ENCODE results near the gene VWC2.

DNA sequence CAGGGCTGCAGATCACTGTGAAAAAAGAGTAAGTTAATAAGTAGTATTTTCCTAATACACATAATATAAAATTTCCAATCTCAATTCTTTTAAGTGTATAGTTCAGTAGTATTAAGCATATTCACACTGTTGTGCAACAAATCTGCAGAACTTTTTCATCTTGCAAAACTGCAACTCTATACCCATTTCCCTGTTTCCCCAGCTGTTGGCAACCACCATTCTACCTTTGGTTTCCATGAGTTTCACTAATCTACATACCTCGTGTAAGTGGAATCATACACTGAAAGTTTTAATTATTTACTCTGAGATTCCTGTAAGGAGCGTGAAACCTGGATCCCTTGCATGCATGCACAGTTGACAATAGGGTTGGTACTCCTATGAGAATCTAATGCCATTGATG is 164.2 kb downstream of the VWC2 start:
- TF ChIP-seq CTCF (conservative IDR thresholded peaks at IDR 0.05 in 1 of 2, IDR thresholded peaks at IDR 0.05 in 1 of 2; ENCODE audit: low read depth in 1 of 2, low read length in 2 of 2) (no peak), EZH2 (IDR thresholded peaks at IDR 0.05; ENCODE audit: low read length, missing control alignments) (no peak)
